Jurkat, Clone E6-1 (cell line): Measurements from ENCODE around the gene INO80.
A peak's percentile ranks its signal among the peaks of the same experiment; 100 is the strongest.

Experiments
- DNase-seq: peaks from one replicate; pipeline ENCODE4 v3.0.0-alpha.2; 2011; ENCODE audit warnings: low read depth, low spot score
- H3K4me3 ChIP-seq: 2 replicates; pipeline ENCODE4 v1.5.1; 2011; ENCODE audit warnings: mild to moderate bottlenecking, low read length, control low read depth, moderate library complexity

The INO80 gene

DNA sequence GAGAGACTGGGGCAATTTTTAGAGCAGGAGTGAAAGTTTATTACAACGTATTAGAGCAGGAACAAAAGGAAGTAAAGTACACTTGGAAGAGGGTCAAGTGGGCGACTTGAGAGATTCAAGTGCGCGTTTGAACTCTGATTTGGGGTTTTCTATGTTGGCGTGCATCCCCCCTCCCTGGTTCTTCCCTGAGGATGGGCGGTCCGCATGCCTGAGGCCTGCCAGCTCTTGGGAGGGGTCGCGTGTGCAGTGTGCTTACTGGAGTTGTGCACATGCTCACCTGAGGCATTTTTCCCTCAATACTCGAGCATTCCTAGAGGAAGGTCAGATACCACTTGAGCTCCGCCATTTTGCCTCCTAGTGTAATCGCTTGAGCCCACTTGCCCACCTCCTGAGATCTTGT lies 173.2 kb downstream of the INO80 start:
- DNase-seq = no peak
- H3K4me3 ChIP-seq = peak overlapping the region; percentile 60

- H3K4me3 ChIP-seq = peak overlapping the region; percentile 60
- no peak for DNase-seq
Measured at GRCh38 chr15:40942337-40942854, 173.7 kb downstream of the INO80 start.

- H3K4me3 ChIP-seq = peak overlapping the region; percentile 60
- DNase-seq = peak; percentile 52
Measured at GRCh38 chr15:40941528-40942336, 174.3 kb downstream of the INO80 start.

- peak overlapping the region; percentile 32 for H3K4me3 ChIP-seq
Measured at GRCh38 chr15:40941068-40941527, 175.0 kb downstream of the INO80 start.

DNA sequence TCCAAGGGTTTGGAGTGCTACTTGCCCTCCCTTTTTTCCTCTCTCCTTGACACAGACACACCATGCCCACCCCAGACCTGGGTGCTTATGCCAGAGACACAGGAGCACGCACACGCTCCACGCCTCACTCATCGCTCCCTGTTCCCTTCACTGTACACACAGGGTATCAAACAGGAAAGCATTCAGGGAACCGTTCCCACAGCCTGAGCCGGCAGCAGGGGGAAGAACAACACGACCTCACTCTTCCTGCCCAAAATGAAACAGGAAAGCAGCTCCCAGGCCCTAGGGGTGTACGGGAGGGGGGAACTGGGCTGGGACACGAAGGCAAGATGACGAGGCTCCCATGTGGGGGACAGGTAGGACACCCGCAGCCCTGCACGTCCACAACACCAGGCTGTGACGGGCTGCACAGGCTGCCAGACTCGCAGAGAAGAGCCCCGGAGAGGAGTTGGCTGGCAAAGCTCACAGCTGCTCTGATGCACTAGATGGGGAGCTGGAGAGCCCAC lies 175.7 kb downstream of the INO80 start:
- H3K4me3 ChIP-seq = no peak overlapping the region
- DNase-seq = no peak

More at GRCh38 chr15:40941068-40941527, 175.0 kb downstream of the INO80 start:
- no peak for DNase-seq

DNA sequence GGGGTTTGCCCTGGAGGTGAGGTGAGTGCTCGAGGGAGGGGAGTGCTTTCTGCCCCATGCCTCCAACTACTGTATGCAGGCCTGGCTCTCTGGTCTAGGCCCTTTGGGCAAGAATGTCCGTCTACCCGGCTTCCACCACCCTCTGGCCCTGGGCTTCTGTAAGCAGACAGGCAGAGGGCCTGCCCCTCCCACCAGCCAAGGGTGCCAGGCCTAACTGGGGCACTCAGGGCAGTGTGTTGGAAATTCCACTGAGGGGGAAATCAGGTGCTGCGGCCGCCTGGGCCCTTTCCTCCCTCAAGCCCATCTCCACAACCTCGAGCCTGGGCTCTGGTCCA lies 177.6 kb downstream of the INO80 start:
- no peak overlapping the region for H3K4me3 ChIP-seq
- DNase-seq = no peak

- DNase-seq = no peak
- H3K4me3 ChIP-seq = no peak overlapping the region
Measured at GRCh38 chr15:40937762-40938535, 178.1 kb downstream of the INO80 start.

- H3K4me3 ChIP-seq = no peak overlapping the region
- DNase-seq = no peak
Measured at GRCh38 chr15:40936709-40937666, 179.1 kb downstream of the INO80 start.

- H3K4me3 ChIP-seq = no peak overlapping the region
- no peak for DNase-seq
Measured at GRCh38 chr15:40936234-40936708, 179.8 kb downstream of the INO80 start.

DNA sequence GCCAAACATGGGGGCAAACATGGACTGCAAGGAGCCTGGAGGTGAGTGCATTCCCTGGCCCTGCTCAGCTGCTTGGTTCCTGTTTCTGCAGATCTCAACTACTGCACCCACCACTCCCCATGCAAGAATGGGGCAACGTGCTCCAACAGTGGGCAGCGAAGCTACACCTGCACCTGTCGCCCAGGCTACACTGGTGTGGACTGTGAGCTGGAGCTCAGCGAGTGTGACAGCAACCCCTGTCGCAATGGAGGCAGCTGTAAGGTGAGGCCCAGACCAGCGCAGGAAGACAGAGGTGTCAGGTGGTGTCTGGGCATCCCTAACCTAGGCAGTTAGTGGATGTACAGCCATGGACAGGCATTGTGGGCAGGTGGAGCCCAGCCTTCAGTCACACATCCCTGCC lies 181.6 kb downstream of the INO80 start:
- no peak overlapping the region for H3K4me3 ChIP-seq
- DNase-seq = no peak

DNA sequence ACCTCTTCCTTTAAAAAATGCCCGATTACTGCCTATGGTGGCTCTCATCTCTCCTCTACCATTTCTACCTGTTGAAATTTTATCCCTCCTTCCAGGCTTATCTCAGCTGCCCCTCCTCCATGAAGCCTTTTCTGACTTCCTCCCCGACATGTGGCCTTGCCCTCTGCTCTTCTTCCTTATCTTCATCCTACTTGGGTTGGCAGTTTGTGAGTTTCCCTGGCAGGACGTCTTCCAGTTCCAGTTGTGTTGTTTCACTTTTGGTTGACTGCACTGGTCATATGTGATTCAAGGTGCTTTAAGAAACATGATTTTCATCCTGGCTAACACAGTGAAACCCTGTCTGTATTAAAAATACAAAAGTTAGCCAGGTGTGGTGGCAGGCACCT lies 182.6 kb downstream of the INO80 start:
- no peak overlapping the region for H3K4me3 ChIP-seq
- DNase-seq = no peak

DNA sequence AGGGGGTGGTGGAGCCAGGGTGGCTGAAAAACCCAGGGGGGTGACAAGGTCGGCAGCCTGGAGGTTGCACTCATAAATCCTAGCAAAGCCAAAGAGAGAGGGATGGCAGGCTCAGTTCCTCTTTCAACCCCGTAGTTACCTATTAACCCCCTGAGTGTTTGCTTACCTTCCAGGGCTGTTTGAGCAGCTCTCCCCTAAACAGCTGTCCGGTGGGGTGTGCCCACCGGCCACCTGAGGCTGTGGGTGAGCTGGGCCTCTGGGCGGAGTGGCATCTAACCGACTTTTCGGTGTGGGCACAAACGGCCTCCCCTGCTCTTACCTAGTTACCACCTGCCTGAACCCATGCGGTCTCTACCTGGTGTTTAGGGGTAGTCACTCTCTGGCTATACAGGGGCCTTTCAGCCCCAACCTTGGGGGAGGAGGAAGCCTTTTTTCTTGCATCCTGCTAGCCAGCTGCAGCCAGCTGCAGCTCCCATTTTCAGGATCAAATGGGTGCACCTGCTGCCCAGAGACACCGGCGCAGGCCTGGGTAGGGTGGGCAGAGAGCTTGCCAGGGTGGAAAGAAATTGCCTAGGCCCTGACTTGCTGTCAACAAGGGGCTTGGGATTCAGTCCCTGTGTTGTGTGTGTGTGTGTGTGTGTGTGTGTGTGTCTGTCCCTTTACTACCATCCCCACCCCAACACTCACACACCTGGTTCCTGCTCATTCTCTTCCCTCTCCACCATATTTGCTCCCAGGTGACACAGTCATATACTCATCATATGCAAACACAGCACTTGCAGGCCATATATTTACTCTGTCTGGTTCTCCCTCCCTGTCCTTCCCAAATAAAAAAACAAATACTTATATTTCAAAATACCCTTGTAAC lies 183.2 kb downstream of the INO80 start:
- no peak for DNase-seq
- no peak overlapping the region for H3K4me3 ChIP-seq

- H3K4me3 ChIP-seq = no peak overlapping the region
- DNase-seq = peak; percentile 61
Measured at GRCh38 chr15:40932156-40932555, 183.9 kb downstream of the INO80 start.

GRCh38 chr15:40931300-40932142 lies 184.6 kb downstream of the INO80 start:
- no peak overlapping the region for H3K4me3 ChIP-seq
- DNase-seq = no peak

DNA sequence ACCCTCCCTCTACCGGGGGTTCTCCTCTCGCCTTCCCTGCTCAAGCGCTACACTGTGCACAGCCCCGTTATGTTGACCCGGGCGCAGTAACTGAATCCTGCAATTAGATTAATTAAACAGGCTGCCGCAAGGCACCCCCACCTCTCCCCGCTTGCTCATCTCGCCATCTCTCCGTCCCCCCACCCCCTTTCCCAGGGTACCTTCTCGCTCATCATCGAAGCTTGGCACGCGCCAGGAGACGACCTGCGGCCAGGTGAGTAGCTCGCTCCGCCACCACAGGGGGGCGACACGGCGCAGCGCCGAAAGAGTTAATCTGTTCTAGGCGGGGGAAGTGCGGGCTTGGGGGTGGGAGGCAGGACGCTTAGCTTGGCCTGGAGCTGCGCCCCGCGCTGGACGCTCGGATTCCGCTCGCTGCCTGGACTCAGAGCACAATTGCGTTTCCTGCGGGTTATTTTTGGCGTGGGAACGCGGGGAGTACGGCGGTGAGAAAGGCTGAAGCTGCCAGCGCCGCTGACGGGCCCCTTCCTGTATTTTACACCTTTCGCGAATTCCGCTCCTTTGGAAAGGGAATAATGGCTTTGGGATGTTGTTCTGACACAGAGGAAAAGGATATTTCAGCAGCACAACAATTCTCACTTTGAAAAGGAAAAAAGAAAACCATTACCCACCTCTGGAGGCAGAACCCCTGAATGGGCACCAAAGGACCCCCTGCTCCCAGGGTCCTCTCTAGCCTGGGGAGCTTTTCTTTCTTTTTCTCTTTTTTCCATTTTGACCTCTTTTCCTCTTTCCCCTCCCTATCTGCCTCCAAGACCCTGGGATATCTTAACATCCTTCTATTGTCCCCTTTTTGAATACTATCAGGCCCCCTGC lies 185.4 kb downstream of the INO80 start:
- no peak overlapping the region for H3K4me3 ChIP-seq
- no peak for DNase-seq
